Central memory CD4-positive, alpha-beta T cell (primary cell): ENCODE results near the gene CNTNAP2.

Source experiments
- DNase-seq: peaks from one replicate; pipeline ENCODE4 v3.0.0; 2022

Gene CNTNAP2

DNA sequence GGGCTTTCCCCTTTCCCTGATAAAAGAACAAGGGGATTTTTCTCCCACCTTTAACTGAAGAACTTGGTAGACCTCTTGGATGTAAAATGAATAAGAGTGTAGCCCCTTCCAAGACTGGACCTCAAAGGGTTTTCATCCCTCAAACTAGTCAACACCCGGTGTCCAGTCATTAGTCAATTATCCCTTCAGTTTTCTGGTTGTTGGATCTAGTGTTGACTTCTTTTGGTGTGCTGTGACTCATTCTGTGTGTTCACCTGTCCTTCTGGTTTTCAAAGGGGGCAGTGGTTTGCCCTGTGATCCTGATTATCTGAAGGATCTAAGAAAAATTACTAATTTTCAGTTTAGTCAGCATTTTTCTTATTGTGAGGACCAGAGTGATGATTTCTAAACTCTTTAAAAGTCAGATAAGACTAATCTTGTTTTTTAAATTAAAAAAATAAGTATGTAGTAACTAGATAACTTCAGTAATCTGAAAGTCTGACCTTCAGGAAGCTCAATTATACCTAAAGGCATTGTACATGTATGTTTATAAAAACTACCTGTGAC is 583.5 kb downstream of the CNTNAP2 start:
- DNase-seq, result no peak

DNA sequence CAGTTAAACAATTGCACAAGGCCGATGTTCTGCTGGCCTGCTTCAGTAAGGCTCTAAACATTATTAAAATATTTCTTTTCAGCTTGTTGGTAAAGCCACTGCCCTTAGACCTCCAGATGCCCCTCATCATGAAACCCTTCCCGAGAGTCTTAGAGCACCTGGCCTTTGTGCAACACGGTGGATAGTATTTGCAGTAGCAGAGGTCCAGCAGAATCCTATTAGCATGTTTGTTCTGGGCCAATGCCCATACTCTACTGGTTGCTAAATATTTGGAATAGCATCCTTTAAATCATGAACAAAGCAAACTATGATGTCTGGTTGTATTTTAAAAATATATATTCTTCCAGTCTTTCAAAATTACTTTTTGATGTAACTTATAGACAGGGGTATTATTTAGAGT is 584.6 kb downstream of the CNTNAP2 start:
- no peak for DNase-seq

GRCh38 chr7:146702898-146703297 is 586.3 kb downstream of the CNTNAP2 start:
- DNase-seq, result no peak

- no peak for DNase-seq
Measured at GRCh38 chr7:146709451-146710027, 592.9 kb downstream of the CNTNAP2 start.

- DNase-seq, result no peak
Measured at GRCh38 chr7:146713205-146713604, 596.6 kb downstream of the CNTNAP2 start.

DNA sequence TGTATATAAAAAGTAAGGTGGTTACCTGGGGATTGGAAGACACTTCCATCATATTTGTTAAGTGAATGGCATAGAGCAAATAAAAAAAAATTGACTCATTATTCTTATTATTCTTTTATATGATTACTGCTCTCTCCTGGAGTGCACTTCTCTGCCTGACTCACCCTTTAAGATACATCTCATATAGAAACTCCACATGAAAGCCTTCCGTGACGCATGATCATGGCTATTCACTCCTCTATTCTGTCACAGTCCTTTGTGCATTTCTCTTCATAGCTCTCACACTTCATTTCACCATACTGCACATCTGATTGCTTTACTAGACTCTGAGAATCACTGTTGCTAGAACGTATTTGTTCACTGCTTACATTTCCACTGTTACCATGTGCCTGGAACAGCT is 597.3 kb downstream of the CNTNAP2 start:
- no peak for DNase-seq

GRCh38 chr7:146720195-146720594 is 603.6 kb downstream of the CNTNAP2 start:
- DNase-seq, result no peak

DNA sequence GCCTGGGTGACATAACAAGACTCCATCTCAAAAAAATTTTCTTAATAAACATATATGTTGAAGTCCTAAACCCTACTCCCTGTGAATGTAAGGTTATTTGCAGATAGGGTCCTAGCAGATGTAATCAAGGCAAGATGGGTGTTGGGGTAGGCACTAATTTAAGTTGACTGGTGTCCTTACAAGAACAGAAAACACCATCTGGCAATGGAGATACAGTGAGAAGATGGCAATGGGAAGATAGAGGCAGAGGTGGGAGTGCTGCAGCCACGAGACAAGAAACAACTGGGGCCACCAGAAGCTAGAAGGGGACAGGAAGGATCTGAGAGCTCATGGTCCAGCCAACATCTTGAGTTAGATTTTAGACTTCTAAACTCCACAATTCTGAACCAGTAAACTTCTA is 606.4 kb downstream of the CNTNAP2 start:
- DNase-seq, result no peak

GRCh38 chr7:146725520-146725919 is 608.9 kb downstream of the CNTNAP2 start:
- DNase-seq, result no peak

GRCh38 chr7:146728141-146728540 is 611.5 kb downstream of the CNTNAP2 start:
- DNase-seq, result no peak

DNA sequence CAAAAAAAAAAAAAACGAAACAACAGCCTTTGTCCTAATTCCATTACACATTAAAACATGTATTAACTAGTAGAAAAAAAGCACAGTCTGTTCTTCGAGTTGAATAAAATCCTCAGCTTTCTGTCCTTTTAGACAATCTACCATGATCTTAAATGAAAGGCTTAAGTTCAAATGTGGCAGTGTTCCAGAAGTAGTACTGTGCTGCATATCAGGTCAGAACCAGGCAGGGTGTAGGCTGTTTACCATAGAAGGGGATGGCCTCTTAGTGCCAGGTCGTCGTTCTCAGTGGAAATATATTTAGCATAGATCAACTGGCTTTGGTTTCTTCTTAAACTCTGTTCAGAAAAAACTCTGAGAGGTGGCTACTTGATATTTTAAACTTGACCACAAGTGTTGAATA is 612.0 kb downstream of the CNTNAP2 start:
- no peak for DNase-seq

GRCh38 chr7:146731185-146731584 is 614.6 kb downstream of the CNTNAP2 start:
- no peak for DNase-seq

DNA sequence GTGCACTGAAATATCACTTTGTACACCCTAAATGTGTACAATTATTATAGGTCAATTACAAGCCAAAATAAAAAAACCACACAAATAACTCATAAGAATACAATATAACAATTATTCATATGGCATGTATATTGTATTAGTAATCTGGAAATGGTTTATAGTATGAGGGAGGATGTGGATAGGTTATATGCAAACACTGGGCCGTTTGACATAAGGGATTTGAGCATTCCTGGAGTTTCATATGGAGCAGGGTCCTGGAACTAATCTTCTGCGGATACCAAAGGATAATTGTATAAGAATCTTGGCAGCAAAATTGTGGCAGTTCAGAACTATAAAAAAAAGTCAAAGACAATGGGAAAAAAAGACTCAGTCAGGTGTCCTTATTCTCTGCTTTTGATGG is 619.4 kb downstream of the CNTNAP2 start:
- DNase-seq, result no peak

DNA sequence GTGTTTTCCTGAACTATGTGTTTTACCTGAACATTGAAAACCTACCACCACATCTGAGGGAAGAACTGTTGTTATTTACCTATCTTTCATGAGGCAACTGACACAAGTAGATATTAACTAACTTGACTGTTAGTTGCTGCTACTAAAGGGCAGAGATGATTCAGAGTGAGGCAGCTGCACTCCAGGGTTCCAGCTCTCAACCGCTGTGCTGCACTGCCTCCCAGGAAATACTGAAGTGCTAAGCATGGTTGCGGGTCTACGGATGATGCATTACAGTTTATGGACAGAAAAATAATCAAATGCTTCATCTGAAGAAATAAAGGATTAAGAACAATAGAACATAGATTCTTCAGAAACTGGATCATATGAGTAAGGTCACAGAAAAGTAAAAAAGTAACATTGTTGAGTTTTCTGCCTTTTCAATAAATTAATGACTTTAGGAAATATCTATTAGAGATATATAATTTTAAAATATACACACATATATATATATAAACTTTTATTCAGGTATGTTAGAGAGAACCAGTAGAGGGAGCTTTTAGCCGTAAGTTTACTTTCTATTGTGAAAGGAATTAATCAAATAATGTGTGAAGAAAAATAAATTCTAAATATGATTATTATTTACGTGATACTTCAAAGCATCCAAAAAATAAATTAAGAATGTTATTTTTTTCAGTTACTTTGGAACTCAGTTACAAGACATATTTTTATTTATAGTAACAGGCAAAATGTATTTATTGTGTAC is 620.0 kb downstream of the CNTNAP2 start:
- DNase-seq, result no peak

GRCh38 chr7:146740039-146740438 is 623.4 kb downstream of the CNTNAP2 start:
- no peak for DNase-seq

- no peak for DNase-seq
Measured at GRCh38 chr7:146741911-146742310, 625.3 kb downstream of the CNTNAP2 start.

- no peak for DNase-seq
Measured at GRCh38 chr7:146754385-146754784, 637.8 kb downstream of the CNTNAP2 start.

DNA sequence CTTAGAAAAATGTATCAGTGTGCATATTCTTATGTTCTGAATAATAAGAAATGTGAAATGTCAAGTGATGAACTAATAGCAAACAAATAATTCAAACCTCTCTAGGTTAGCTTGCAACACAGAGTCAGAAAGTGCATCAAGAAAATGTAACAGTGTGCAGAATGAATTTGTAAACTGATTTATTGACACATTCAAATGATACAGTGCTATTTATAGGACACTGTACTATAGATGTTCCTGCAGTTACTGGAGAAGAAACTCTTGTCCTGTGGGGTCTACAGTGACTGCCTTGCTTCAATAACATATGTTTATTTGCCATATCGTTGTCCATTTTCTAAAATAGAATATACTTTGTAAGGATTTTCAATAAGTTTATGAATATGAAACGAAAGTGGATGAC is 639.0 kb downstream of the CNTNAP2 start:
- no peak for DNase-seq

DNA sequence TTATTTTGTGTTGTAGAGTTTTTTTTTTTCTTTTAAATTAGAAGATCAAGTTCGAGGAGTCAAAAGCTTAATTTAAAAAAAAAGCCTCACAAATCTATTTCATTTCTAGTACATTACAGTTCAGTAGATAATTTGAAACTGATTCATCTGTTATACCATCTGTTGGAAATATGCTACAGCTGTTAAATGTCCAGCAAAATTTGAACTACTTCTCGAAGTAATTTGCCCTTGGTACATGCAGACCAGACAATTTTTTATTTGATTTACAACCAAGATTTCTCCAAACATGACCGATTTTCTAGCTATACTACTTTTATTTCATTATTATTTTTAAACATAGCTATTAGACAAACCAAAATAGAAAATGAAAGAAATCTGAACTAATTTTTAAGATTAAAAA is 647.9 kb downstream of the CNTNAP2 start:
- DNase-seq, result no peak

DNA sequence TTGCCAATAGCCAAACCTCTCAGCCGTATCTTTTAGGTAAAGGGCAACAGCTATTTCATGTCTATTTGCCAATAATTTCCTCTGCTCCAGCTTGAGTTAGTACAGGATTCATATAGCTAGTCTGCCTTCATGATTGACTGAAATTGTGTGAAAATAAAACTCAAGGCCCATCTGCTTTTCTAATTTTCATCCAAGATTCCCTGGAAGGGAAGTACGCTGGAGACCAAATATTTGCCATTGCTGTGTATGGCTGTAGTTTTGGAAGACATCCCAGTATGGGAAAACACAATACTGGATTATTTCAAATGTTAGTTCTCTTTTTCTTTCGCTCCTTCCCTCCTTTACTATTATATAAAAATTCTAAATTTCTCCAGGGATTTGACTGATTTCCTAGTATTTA is 652.4 kb downstream of the CNTNAP2 start:
- DNase-seq, result no peak

DNA sequence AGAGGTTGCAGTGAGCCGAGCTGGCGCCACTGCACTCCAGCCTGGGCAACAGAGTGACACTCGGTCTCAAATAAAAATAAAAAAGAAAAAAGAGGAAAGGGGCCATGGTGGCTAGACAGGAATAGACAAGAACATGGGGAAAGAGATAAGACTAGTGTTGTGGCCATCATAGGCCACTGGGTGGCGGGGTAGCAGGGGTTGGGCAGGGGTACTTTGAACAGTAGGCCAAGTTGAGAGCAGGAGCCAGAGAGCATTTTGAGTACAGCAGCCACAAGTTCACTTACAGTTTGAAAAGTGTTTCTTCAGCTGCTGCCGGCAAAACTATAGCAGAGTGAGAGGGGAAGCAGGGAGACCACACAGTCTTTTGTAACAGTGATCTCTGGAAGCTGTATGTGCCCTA is 656.0 kb downstream of the CNTNAP2 start:
- DNase-seq, result no peak

GRCh38 chr7:146773506-146773905 is 656.9 kb downstream of the CNTNAP2 start:
- DNase-seq, result no peak

GRCh38 chr7:146781352-146782116 is 664.9 kb downstream of the CNTNAP2 start:
- DNase-seq, result no peak

- DNase-seq, result no peak
Measured at GRCh38 chr7:146787266-146787665, 670.7 kb downstream of the CNTNAP2 start.
